DOHH2 (cell line): ENCODE data around the gene AIFM1.

Source experiments
- H3F3A ChIP-seq: fragments of 200-600 bp; sonication (generic), shearing (Covaris generic); 2 replicates; pipeline ENCODE4 v1.6.0; 2016; ENCODE audit warnings: antibody characterized with exemption, mild to moderate bottlenecking; ENCODE audit not compliant: control insufficient read depth, insufficient read depth
- H3K27ac ChIP-seq: fragments of 200-600 bp; sonication (generic); 2 replicates; pipeline ENCODE4 v1.5.1; 2014; ENCODE audit warnings: low read depth, mild to moderate bottlenecking, low read length, moderate library complexity
- H3K27me3 ChIP-seq: fragments of 200-600 bp; sonication (generic); 2 replicates; pipeline ENCODE4 v1.6.1; 2014; ENCODE audit warnings: mild to moderate bottlenecking, low read length, mixed read lengths; ENCODE audit not compliant: control insufficient read depth
- H3K36me3 ChIP-seq: fragments of 200-600 bp; sonication (generic); 2 replicates; pipeline ENCODE4 v1.6.1; 2014; ENCODE audit warnings: mild to moderate bottlenecking, low read length, moderate library complexity, mixed read lengths; ENCODE audit not compliant: control insufficient read depth
- H3K4me1 ChIP-seq: fragments of 200-600 bp; sonication (generic); 2 replicates; pipeline ENCODE4 v1.6.1; 2014; ENCODE audit warnings: mild to moderate bottlenecking, low read length, mixed read lengths; ENCODE audit not compliant: control insufficient read depth
- H3K4me2 ChIP-seq: fragments of 200-600 bp; sonication (generic); 2 replicates; pipeline ENCODE4 v1.6.0; 2014; ENCODE audit warnings: mild to moderate bottlenecking, low read length, moderate library complexity
- H3K4me3 ChIP-seq: fragments of 200-600 bp; sonication (generic); 2 replicates; pipeline ENCODE4 v1.5.1; 2014; ENCODE audit warnings: mild to moderate bottlenecking, low read length, mixed read lengths
- H3K79me2 ChIP-seq: fragments of 200-600 bp; sonication (generic); 2 replicates; pipeline ENCODE4 v1.6.1; 2014; ENCODE audit warnings: mild to moderate bottlenecking, low read length, mixed read lengths; ENCODE audit not compliant: control insufficient read depth
- H3K9me2 ChIP-seq: fragments of 200-600 bp; sonication (generic); replicated peaks from 2 replicates; pipeline ENCODE4 v1.6.1; 2014; ENCODE audit warnings: mild to moderate bottlenecking, low read length, mixed read lengths; ENCODE audit not compliant: control insufficient read depth
- H3K9me3 ChIP-seq: fragments of 200-600 bp; sonication (generic); 2 replicates; pipeline ENCODE4 v1.6.1; 2014; ENCODE audit warnings: antibody characterized with exemption, low read length, mixed read lengths; ENCODE audit not compliant: control insufficient read depth, insufficient read depth
- H4K20me1 ChIP-seq: fragments of 200-600 bp; sonication (generic); 2 replicates; pipeline ENCODE4 v1.6.0; 2014; ENCODE audit warnings: low read depth, mild to moderate bottlenecking, antibody characterized with exemption, low read length, moderate library complexity; ENCODE audit not compliant: control insufficient read depth, insufficient read depth
- CTCF ChIP-seq: fragments of 200-600 bp; sonication (generic); IDR thresholded peaks from one replicate; pipeline ENCODE4 v1.5.1; 2014; ENCODE audit warnings: antibody characterized with exemption, mild to moderate bottlenecking, low read depth, low read length; ENCODE audit not compliant: poor library complexity, severe bottlenecking
- EZH2phosphoT487 ChIP-seq: fragments of 200-600 bp; sonication (generic); IDR thresholded peaks from 2 replicates; pipeline ENCODE4 v1.6.1; 2017; ENCODE audit warnings: borderline replicate concordance, mild to moderate bottlenecking, antibody characterized with exemption, low read length, moderate library complexity, mixed read lengths

Gene AIFM1

GRCh38 chrX:130109429-130110378, 55.9 kb downstream of the AIFM1 start:
- H3K4me1 ChIP-seq, result peaks cover 20% of the 10 kb centered on the region
- peak overlapping the region; percentile 89 for H3K4me2 ChIP-seq
- peaks cover 3% of the 10 kb centered on the region; the same call in 1 of the 2 replicates for H4K20me1 ChIP-seq
- H3K9me2 ChIP-seq, result no peaks in the 10 kb centered on the region
- H3F3A ChIP-seq, result no peaks in the 10 kb centered on the region
- H3K4me3 ChIP-seq, result peak overlapping the region; percentile 79
- peak overlapping the region; percentile 80 for H3K27ac ChIP-seq
- no peaks in the 10 kb centered on the region for H3K27me3 ChIP-seq
- peaks cover 7% of the 10 kb centered on the region for H3K36me3 ChIP-seq
- TF ChIP-seq EZH2phosphoT487 (no peak), CTCF (no peak)
- H3K9me3 ChIP-seq, result no peaks in the 10 kb centered on the region
- peaks cover 54% of the 10 kb centered on the region for H3K79me2 ChIP-seq

- no peaks in the 10 kb centered on the region for H3K27me3 ChIP-seq
- H3F3A ChIP-seq, result no peaks in the 10 kb centered on the region
- H3K27ac ChIP-seq, result peak overlapping the region; percentile 80
- H3K4me3 ChIP-seq, result peak overlapping the region; percentile 79
- no peaks in the 10 kb centered on the region for H3K9me2 ChIP-seq
- H3K9me3 ChIP-seq, result no peaks in the 10 kb centered on the region
- H3K4me2 ChIP-seq, result peak overlapping the region; percentile 89
- no peak for TF ChIP-seq CTCF
- peaks cover 7% of the 10 kb centered on the region for H3K36me3 ChIP-seq
- H4K20me1 ChIP-seq, result peaks cover 6% of the 10 kb centered on the region; the same call in 1 of the 2 replicates
- peaks cover 28% of the 10 kb centered on the region for H3K4me1 ChIP-seq
- peaks cover 63% of the 10 kb centered on the region for H3K79me2 ChIP-seq
These were observed 56.8 kb downstream of the AIFM1 start for GRCh38 chrX:130108647-130109428.

- H3K9me2 ChIP-seq, result no peaks in the 10 kb centered on the region
- no peak overlapping the region for H3K4me3 ChIP-seq
- peaks cover 89% of the 10 kb centered on the region for H3K79me2 ChIP-seq
- H3K36me3 ChIP-seq, result peaks cover 7% of the 10 kb centered on the region
- TF ChIP-seq CTCF (no peak), EZH2phosphoT487 (no peak)
- peaks cover 29% of the 10 kb centered on the region for H3K4me1 ChIP-seq
- H3F3A ChIP-seq, result no peaks in the 10 kb centered on the region
- no peaks in the 10 kb centered on the region for H3K9me3 ChIP-seq
- no peaks in the 10 kb centered on the region for H3K27me3 ChIP-seq
- H3K4me2 ChIP-seq, result no peak overlapping the region
- H3K27ac ChIP-seq, result no peak overlapping the region
- H4K20me1 ChIP-seq, result peaks cover 10% of the 10 kb centered on the region; the same call in 1 of the 2 replicates
These were observed 59.6 kb downstream of the AIFM1 start for GRCh38 chrX:130106071-130106470.
